ENCODE measurements around the gene FOXA3.

DNA sequence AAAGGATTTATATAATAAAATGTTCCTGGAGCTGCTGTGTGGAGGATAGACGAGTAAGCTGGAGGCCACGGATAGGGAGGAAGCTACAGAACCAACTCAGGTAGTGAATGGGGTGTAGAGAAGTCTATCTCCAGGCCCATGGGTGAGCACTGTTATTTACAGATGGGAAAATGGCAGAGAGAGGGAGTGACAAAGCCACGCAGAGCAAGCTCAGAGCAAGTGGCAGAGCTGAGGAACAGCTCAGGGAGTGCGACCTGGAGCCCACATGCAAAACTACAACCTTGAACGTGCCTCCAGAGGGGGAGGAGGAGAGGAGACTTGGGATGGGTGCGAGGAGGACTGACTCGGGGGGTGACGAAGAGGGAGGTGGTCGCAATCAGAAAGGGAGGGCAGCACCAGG lies 35.6 kb upstream of the FOXA3 start:
- TF ChIP-seq CTCF (conservative IDR thresholded peaks at IDR 0.05; ENCODE audit: low read depth, low read length) (no peak), BHLHE40 (IDR thresholded peaks at IDR 0.05; ENCODE audit: low read depth, low read length) (no peak), CHD1 (IDR thresholded peaks at IDR 0.05; ENCODE audit: low read depth, low read length) (no peak), POLR2A (IDR thresholded peaks at IDR 0.05; ENCODE audit: low read depth, low read length) (no peak), RFX5 (IDR thresholded peaks at IDR 0.05; ENCODE audit: low read depth, low read length) (no peak), MXI1 (IDR thresholded peaks at IDR 0.05; ENCODE audit: borderline replicate concordance, low read depth, low read length) (no peak), MAZ (IDR thresholded peaks at IDR 0.05; ENCODE audit: borderline replicate concordance, low read depth, low read length) (no peak), CEBPB (IDR thresholded peaks at IDR 0.05; ENCODE audit: low read depth, low read length) (no peak), SMC3 (IDR thresholded peaks at IDR 0.05; ENCODE audit: low read depth, low read length) (no peak), RAD21 (IDR thresholded peaks at IDR 0.05; ENCODE audit: low read length) (no peak)
- TF ChIP-seq, protein P1, sequence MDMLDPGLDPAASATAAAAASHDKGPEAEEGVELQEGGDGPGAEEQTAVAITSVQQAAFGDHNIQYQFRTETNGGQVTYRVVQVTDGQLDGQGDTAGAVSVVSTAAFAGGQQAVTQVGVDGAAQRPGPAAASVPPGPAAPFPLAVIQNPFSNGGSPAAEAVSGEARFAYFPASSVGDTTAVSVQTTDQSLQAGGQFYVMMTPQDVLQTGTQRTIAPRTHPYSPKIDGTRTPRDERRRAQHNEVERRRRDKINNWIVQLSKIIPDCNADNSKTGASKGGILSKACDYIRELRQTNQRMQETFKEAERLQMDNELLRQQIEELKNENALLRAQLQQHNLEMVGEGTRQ (IDR thresholded peaks at IDR 0.05; ENCODE audit: low read depth, low read length): no peak
- TF ChIP-seq, protein P2, sequence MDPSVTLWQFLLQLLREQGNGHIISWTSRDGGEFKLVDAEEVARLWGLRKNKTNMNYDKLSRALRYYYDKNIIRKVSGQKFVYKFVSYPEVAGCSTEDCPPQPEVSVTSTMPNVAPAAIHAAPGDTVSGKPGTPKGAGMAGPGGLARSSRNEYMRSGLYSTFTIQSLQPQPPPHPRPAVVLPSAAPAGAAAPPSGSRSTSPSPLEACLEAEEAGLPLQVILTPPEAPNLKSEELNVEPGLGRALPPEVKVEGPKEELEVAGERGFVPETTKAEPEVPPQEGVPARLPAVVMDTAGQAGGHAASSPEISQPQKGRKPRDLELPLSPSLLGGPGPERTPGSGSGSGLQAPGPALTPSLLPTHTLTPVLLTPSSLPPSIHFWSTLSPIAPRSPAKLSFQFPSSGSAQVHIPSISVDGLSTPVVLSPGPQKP (IDR thresholded peaks at IDR 0.05; ENCODE audit: borderline replicate concordance, low read depth, low read length): no peak

Measured in IMR-90 (cell line).